ENCODE data around the gene RFX2.
A peak's percentile ranks its signal among the peaks of the same experiment; 100 is the strongest.
"Not testable (repeated sequence)": the region's sequence is repeated elsewhere in the genome, so short reads cannot be mapped to it uniquely, and the experiment has no call there.

Gene RFX2
- total RNA-seq = 10.6 to 18.1 reads per million in 2 donors

DNA sequence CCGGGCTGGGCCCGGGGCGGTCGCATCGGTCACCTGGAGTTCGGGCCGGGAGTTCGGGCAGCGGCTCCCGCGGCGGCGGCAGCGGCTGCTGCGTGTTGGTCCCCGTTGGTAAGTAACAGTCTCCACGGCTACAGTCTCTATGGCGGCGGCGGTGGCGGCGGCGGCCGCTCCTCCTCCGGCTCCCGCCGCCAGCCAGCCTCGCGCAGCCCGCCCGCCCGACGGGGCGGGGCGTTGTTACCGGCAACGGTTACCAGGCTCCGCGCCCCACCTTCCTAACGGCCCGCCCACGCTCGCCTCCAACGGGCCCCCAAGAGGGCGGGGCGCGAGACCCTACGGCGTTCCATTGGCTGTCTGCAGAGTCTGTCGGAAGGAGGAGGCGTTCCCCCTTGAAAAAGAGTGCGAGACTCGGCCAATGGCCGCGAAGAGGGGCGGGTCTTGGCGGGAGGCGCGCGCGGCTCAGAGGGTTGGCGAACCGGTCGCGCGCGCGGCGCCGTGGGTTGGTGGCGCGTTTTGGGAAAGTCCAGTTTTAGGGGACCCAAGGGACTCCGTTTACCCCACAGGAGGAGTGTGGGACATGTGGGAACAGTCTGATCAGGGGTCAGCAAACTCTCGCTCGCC is at the start of gene RFX2:
TSS of gene RFX2 (minus strand) at position 141 of the 618 bp plus-strand sequence. CDS start 63,004 bp downstream, outside the sequence.
- peak; percentile 97 for DNase-seq

DNA sequence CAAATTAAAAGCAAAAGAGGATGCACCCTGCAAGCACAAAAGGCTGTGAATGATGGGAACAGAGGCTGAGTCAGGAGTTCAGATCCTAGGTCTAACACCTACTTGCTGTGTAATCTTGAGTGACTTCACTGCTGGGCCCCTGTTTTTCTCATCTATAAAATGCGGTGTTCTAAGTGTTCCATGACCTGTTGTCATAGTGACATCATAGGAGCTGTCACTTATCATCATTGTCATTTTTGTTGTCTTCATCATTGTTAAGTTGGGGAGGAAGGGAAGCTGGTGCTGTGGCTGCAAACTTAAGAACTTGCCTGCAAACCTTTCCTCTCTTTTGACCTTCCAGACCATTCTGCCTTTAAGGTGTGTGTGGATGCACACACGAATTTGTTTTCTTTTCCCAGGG is 45.7 kb upstream of the RFX2 start:
- no peak for DNase-seq

DNA sequence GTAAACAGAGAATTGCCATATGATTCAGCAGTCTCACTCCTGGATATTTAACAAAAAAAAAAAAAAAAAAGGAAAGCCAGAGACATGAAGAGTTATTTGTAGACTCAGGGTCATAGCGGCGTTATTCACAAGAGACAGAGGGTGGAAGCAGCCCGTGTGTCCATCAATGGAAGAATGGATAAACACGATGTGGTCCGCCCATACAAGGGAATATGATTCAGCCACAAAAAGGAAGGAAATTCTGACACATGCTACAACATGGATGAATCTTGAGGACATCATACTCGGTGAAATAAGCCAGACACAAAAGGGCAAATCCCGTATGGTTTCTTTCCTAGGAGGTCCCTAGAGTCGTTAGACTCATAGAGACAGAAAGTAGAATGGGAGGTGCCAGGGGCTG is 40.0 kb upstream of the RFX2 start:
- DNase-seq = no peak

GRCh38 chr19:6141217-6141616 is 30.9 kb upstream of the RFX2 start:
- DNase-seq = no peak

- DNase-seq = no peak
Observed at GRCh38 chr19:6138511-6138910, 28.2 kb upstream of the RFX2 start.

DNA sequence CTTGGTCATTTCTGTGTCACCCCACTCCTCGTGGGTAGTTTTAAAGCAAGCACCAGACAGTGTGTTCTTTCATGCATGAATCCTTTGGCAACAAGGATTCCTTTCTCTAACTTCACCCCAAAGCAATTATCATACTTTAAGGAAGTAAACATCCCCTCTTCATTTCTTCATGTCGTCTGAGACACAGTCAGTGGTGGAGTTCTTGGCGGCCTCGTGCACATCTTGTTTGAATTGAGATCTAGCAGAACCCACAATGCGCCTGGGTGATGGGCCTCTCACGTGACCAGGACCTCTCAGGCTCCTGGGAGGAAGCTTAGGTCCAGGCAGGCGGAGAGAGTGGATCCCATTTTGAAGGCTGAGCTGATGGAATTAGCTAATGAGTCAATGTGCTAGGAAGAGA is 27.8 kb upstream of the RFX2 start:
- DNase-seq = no peak

GRCh38 chr19:6133231-6133630 is 22.9 kb upstream of the RFX2 start:
- no peak for DNase-seq

DNA sequence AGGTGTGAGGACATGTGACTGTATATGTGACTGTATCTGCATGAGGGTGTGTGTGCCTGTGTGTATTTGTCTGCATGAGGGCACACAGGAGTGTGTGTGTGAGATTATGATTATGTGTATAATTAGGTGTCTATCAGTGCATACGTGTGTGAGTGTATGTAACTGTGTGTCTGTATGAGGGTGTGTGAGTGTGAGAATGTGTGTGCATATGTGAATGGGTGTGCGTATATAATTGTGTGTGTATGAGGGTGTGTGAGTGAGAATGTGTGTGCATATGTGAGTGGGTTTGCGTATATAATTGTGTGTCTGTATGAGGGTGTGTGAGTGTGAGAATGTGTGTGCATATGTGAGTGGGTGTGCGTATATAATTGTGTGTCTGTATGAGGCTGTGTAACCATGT is 22.2 kb upstream of the RFX2 start:
- no peak for DNase-seq

- no peak for DNase-seq
Observed at GRCh38 chr19:6127716-6128335, 17.5 kb upstream of the RFX2 start.

GRCh38 chr19:6126335-6126974 is 16.2 kb upstream of the RFX2 start:
- DNase-seq = no peak

GRCh38 chr19:6125571-6125989 is 15.3 kb upstream of the RFX2 start:
- peak; percentile 45 for DNase-seq

- no peak for DNase-seq
Observed at GRCh38 chr19:6119031-6119430, 8.7 kb upstream of the RFX2 start.

GRCh38 chr19:6118043-6118442 is 7.7 kb upstream of the RFX2 start:
- DNase-seq = no peak

DNA sequence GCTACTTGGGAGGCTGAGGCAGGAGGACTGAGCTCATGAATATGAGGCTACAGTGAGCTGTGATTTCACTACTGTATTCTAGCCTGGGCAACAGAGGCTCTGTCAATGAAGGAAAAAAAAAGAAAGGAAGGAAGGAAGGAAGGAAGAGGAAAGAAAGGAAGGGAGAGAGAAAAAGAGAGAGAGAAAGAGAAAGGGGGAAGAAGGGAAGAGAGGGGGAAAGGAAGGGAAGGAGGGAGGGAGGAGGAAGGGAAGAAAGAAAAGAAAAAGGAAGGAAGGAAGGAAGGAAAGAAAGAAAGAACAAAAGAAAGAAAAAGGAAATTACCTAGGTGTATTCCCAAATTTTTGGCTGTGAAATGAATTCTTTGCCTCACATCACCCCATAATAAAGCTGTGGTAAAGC is 7.2 kb upstream of the RFX2 start:
- DNase-seq = no peak

- no peak for DNase-seq
Observed at GRCh38 chr19:6116749-6117430, 6.6 kb upstream of the RFX2 start.

DNA sequence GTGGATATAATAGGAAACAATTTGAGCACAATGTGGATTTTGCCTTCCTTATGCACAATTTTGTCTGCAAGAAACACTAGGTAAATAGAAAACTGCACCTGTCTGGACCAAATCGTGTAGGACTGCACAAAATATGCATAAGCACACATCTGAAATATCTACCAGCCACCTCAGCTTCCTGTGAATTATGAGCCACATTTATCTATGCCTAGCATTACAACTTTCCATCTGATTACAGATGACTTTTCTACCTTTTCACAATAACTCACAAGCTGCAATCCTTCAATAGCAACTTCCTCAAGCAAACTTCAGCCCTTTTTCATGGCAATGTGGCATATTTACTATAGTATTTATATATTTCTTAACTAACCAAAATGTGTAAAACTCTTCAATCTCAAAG is 5.7 kb upstream of the RFX2 start:
- DNase-seq = no peak

DNA sequence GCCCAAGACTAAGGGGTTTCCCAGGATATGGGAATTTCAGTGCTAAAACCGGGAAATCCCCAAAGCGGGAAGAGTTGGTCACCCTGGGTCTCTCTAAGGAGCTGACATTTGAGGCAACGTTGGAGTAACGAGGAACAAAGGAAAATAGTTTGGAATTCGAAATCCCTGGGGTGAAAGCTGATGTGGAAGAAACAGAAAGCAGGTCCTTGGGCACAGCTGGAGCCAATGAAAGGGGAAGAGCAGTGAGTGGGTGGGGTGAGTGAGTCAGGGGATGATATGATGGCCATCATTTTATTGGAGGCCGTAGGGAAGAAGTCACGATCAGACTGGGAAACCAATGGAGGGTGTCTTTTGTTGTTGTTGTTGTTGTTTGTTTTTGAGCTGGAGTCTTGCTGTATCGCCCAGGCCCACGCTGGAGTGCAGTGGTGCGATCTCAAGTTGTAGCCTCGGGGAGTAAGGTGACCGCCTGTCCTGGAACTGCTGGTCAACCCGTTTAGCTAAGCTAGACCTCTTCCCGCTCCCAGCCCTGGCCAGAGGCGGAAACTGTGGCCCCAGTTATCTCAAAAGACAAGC is 3.4 kb upstream of the RFX2 start:
- DNase-seq = no peak

DNA sequence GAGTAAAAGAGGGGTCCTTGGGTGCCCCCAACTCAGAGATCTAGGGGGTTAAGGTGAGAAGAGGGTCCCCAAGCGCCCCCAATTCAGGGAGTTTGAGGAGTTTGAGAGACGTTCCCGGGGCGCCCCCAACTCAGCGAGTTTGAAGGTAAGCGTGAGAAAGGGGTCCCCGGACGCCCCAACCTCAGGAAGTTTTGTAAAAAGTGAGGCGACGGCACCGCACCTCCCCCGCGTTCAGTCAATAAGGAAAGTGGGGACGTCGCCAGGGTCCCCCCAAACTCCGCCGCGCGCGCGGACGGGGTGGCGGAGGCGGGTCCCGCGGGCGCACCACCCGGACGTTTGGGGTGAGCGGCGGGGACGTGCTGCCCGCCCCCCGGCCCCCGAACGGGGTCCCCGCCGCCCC is 353 bp downstream of the RFX2 start:
- DNase-seq = no peak

GRCh38 chr19:6108721-6109633 is 1.3 kb downstream of the RFX2 start:
- peak; percentile 48 for DNase-seq

DNA sequence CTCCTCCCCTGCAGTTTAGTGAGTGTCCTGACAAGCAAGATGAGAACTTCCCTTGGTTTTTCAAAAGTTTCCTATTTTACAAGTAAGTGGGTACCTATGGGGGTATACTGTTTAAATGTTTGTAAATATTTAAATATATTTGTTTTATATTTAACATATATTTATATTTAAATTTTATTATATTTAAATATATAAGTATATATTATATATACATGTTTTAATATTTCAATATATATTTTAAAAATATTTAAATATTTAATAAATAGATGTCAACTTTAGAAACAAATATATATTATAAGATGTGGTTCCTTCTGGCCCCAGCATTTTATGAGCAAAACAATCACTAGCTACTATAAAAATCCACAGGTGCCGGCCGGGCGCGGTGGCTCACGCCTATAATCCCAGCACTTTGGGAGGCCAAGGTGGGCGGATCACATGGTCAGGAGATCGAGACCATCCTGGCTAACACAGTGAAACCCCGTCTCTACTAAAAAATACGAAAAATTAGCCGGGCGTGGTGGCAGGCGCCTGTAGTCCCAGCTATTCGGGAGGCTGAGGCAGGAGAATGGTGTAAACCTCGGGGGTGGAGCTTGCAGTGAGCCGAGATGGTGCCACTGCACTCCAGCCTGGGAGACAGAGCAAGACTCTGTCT is 3.5 kb downstream of the RFX2 start:
- DNase-seq = not testable (repeated sequence)

DNA sequence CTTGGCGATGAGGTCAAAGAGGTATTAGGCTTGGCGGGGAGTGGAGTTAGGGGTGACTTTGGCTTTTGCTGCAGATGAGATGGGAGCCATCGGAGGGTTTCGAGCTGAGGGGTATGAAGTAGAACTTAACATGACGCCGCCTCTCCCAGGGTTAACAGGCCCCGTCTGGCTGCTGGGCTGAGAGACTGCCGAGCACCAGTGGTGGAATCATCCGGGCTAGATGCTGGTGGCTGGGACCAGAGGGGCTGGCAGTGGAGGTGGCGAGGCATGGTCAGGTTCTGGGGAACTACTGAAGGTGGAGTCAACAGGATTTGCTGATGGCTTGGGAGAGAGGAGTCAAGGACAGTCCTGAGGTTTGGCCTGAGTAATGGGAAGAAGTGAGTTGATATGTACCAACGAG is 4.9 kb downstream of the RFX2 start:
- DNase-seq = no peak

GRCh38 chr19:6103894-6104293 is 6.4 kb downstream of the RFX2 start:
- DNase-seq = no peak
